ENCODE results near the gene FRMPD4.

FRMPD4 gene

GRCh38 chrX:12307961-12308360 is 169.7 kb downstream of the FRMPD4 start:
- DNase-seq: no peak

GRCh38 chrX:12308420-12308819 is 170.1 kb downstream of the FRMPD4 start:
- DNase-seq: no peak

- DNase-seq: no peak
These were observed 170.9 kb downstream of the FRMPD4 start for GRCh38 chrX:12309040-12309743.

GRCh38 chrX:12309744-12310076 is 171.4 kb downstream of the FRMPD4 start:
- DNase-seq: no peak

GRCh38 chrX:12314651-12315050 is 176.4 kb downstream of the FRMPD4 start:
- no peak for DNase-seq

GRCh38 chrX:12315526-12315925 is 177.3 kb downstream of the FRMPD4 start:
- no peak for DNase-seq

- no peak for DNase-seq
These were observed 180.8 kb downstream of the FRMPD4 start for GRCh38 chrX:12319003-12319519.

- DNase-seq: no peak
These were observed 181.7 kb downstream of the FRMPD4 start for GRCh38 chrX:12319992-12320391.

GRCh38 chrX:12322031-12322430 is 183.8 kb downstream of the FRMPD4 start:
- no peak for DNase-seq

- DNase-seq: no peak
These were observed 186.9 kb downstream of the FRMPD4 start for GRCh38 chrX:12325171-12325570.

GRCh38 chrX:12327836-12328235 is 189.6 kb downstream of the FRMPD4 start:
- no peak for DNase-seq

- DNase-seq: no peak
These were observed 191.2 kb downstream of the FRMPD4 start for GRCh38 chrX:12329476-12329875.

GRCh38 chrX:12330841-12331240 is 192.6 kb downstream of the FRMPD4 start:
- DNase-seq: no peak

GRCh38 chrX:12332786-12333347 is 194.6 kb downstream of the FRMPD4 start:
- DNase-seq: no peak

GRCh38 chrX:12339921-12340320 is 201.6 kb downstream of the FRMPD4 start:
- no peak for DNase-seq

- DNase-seq: no peak
These were observed 206.7 kb downstream of the FRMPD4 start for GRCh38 chrX:12344954-12345353.

GRCh38 chrX:12349201-12349600 is 210.9 kb downstream of the FRMPD4 start:
- DNase-seq: no peak

- no peak for DNase-seq
These were observed 214.6 kb downstream of the FRMPD4 start for GRCh38 chrX:12352922-12353321.

GRCh38 chrX:12360383-12360782 is 222.1 kb downstream of the FRMPD4 start:
- no peak for DNase-seq

- no peak for DNase-seq
These were observed 222.8 kb downstream of the FRMPD4 start for GRCh38 chrX:12360986-12361598.

GRCh38 chrX:12363216-12363615 is 224.9 kb downstream of the FRMPD4 start:
- no peak for DNase-seq

- DNase-seq: no peak
These were observed 228.2 kb downstream of the FRMPD4 start for GRCh38 chrX:12366440-12366839.

- DNase-seq: no peak
These were observed 229.0 kb downstream of the FRMPD4 start for GRCh38 chrX:12367254-12367653.

GRCh38 chrX:12370497-12370986 is 232.3 kb downstream of the FRMPD4 start:
- no peak for DNase-seq
